HG03565 (cell line): ENCODE results near the gene REEP5.
A peak's percentile ranks its signal among the peaks of the same experiment; 100 is the strongest.
"Not testable (repeated sequence)": the region's sequence is repeated elsewhere in the genome, so short reads cannot be mapped to it uniquely, and the experiment has no call there.

Experiments used
- ATAC-seq: cut with Tn5 transposase; IDR thresholded peaks from one replicate; pipeline ENCODE4 v1.9.1; 2021; ENCODE audit warnings: mild to moderate bottlenecking, moderate library complexity; ENCODE audit not compliant: unreplicated experiment

The REEP5 gene

GRCh38 chr5:112933651-112934365 lies 11.8 kb upstream of the REEP5 start:
- no peak for ATAC-seq

- ATAC-seq = no peak
Observed at GRCh38 chr5:112933105-112933504, 11.1 kb upstream of the REEP5 start.

- no peak for ATAC-seq
Observed at GRCh38 chr5:112931473-112931872, 9.4 kb upstream of the REEP5 start.

- ATAC-seq = peak; percentile 66
Observed at GRCh38 chr5:112930082-112930344, 8.0 kb upstream of the REEP5 start.

GRCh38 chr5:112929336-112930081 lies 7.5 kb upstream of the REEP5 start:
- ATAC-seq = peak; percentile 57

GRCh38 chr5:112923988-112924387 lies 2.0 kb upstream of the REEP5 start:
- ATAC-seq = no peak

GRCh38 chr5:112923148-112923917 lies 1.3 kb upstream of the REEP5 start:
- peak; percentile 34 for ATAC-seq

- ATAC-seq = peak; percentile 27
Observed at GRCh38 chr5:112921026-112921832, 798 bp downstream of the REEP5 start.

GRCh38 chr5:112919972-112920371 lies 2.1 kb downstream of the REEP5 start:
- ATAC-seq = no peak

- ATAC-seq = no peak
Observed at GRCh38 chr5:112918679-112919078, 3.3 kb downstream of the REEP5 start.

GRCh38 chr5:112918136-112918535 lies 3.9 kb downstream of the REEP5 start:
- no peak for ATAC-seq

GRCh38 chr5:112917453-112917995 lies 4.5 kb downstream of the REEP5 start:
- ATAC-seq = no peak

- ATAC-seq = peak; percentile 44
Observed at GRCh38 chr5:112915831-112916230, 6.2 kb downstream of the REEP5 start.

GRCh38 chr5:112914584-112914983 lies 7.4 kb downstream of the REEP5 start:
- no peak for ATAC-seq

- no peak for ATAC-seq
Observed at GRCh38 chr5:112910529-112910928, 11.5 kb downstream of the REEP5 start.

GRCh38 chr5:112908854-112909253 lies 13.2 kb downstream of the REEP5 start:
- ATAC-seq = no peak

- ATAC-seq = no peak
Observed at GRCh38 chr5:112907166-112907631, 14.8 kb downstream of the REEP5 start.

GRCh38 chr5:112906637-112907036 lies 15.4 kb downstream of the REEP5 start:
- ATAC-seq = no peak

GRCh38 chr5:112904996-112905395 lies 17.0 kb downstream of the REEP5 start:
- not testable (repeated sequence) for ATAC-seq

- no peak for ATAC-seq
Observed at GRCh38 chr5:112902561-112902960, 19.5 kb downstream of the REEP5 start.

GRCh38 chr5:112895682-112896081 lies 26.3 kb downstream of the REEP5 start:
- no peak for ATAC-seq
